K562 (cell line): ENCODE data around the gene PPP4R1. TPM values are rescaled to one million over a fixed set of nuclear protein-coding genes. Genes with fewer than 3 reads are reported as not detected.
A peak's percentile ranks its signal among the peaks of the same experiment; 100 is the strongest.

Source experiments
- ATAC-seq: fragments of 200-7000 bp; cut with Tn5 transposase; 3 replicates; pipeline ENCODE4 v1.9.1; 2020; ENCODE audit warnings: moderate library complexity
- BruUV-seq: library from RNA; stranded (reverse); fragments of 400-500 nt; replicated peaks from 2 replicates; lab custom pipeline; 2021; lab: Mats Ljungman, UMichigan
- CTCF ChIA-PET: fragments of 300-600 bp; formaldehyde crosslinking; extraction: SDS; loops from one replicate; lab custom pipeline; 2021; ENCODE audit warnings: low intra/inter-chr PET ratio; lab: Yijun Ruan, JAX
- POLR2A ChIA-PET: fragments of 300-600, 350-650 bp; sonication (Branson Sonifier 250); formaldehyde crosslinking; extraction: SDS; loops from one replicate; lab custom pipeline; 2021; ENCODE audit warnings: antibody characterized with exemption, inconsistent platforms; lab: Yijun Ruan, JAX
- DNase-seq, 4 experiments: peaks; one replicate each; pipeline versions ENCODE4 v3.0.0 to v3.0.0-alpha.2; 2011 to 2018; ENCODE audit warnings: low spot score in 3 of 4, mixed read lengths in 3 of 4; ENCODE audit errors: extremely low read depth in 1 of 4
- FAIRE-seq: peaks from 2 replicates; lab custom pipeline; 2011; peaks lifted over from hg19 to GRCh38; lab: Jason Lieb, UNC
- H2AFZ ChIP-seq: 2 replicates; pipeline ENCODE4 v1.6.0; 2011; ENCODE audit warnings: low read depth, low read length, control low read depth, inconsistent platforms
- H3K27ac ChIP-seq: fragments of 200-600 bp; 3 replicates; pipeline ENCODE4 v1.8.0; 2011; ENCODE audit warnings: low read depth, mild to moderate bottlenecking, control low read depth, inconsistent platforms, low read length, moderate library complexity, mixed read lengths; ENCODE audit errors: extremely low read depth
- H3K27me3 ChIP-seq, 2 experiments: fragments of 300-600 bp in 1 of 2; 2 replicates in 1 of 2; 3 replicates in 1 of 2; pipeline versions ENCODE4 v1.6.0 to v1.8.0; 2011; ENCODE audit warnings: inconsistent platforms in 2 of 2, low read length in 2 of 2, mild to moderate bottlenecking in 1 of 2, mixed read lengths in 1 of 2, moderate library complexity in 1 of 2; ENCODE audit not compliant: control insufficient read depth in 2 of 2, insufficient read depth in 2 of 2
- H3K36me3 ChIP-seq: fragments of 300-600 bp; 3 replicates; pipeline ENCODE4 v1.8.0; 2011; ENCODE audit warnings: mild to moderate bottlenecking, low read length, inconsistent platforms; ENCODE audit not compliant: control insufficient read depth, insufficient read depth
- H3K4me1 ChIP-seq, 2 experiments: fragments of 200-600 bp in 1 of 2; replicated peaks in 1 of 2; 2 replicates in 1 of 2; 3 replicates in 1 of 2; pipeline versions ENCODE4 v1.5.1 to v1.8.0; 2011; ENCODE audit warnings: inconsistent platforms in 2 of 2, low read length in 2 of 2, mild to moderate bottlenecking in 1 of 2, mixed read lengths in 1 of 2, moderate library complexity in 1 of 2; ENCODE audit not compliant: control insufficient read depth in 2 of 2, insufficient read depth in 2 of 2
- H3K4me2 ChIP-seq: 2 replicates; pipeline ENCODE4 v1.6.1; 2011; ENCODE audit warnings: low read length, control low read depth, inconsistent platforms, mixed read lengths; ENCODE audit not compliant: insufficient read depth
- H3K4me3 ChIP-seq: fragments of 200-600 bp; sonication (generic), shearing (Covaris generic); 2 replicates; pipeline ENCODE4 v1.5.1; 2016; ENCODE audit warnings: control low read depth, inconsistent platforms
- H3K79me2 ChIP-seq: fragments of 200-600 bp; 3 replicates; pipeline ENCODE4 v1.8.0; 2011; ENCODE audit warnings: low read length, inconsistent platforms; ENCODE audit not compliant: control insufficient read depth, insufficient read depth
- H3K9ac ChIP-seq, 2 experiments: 2 replicates each; pipeline versions ENCODE4 v1.6.0 to v1.6.1; 2011; ENCODE audit warnings: low read depth in 2 of 2, low read length in 2 of 2, control low read depth in 1 of 2, inconsistent platforms in 1 of 2, mild to moderate bottlenecking in 1 of 2, mixed read lengths in 1 of 2; ENCODE audit not compliant: insufficient read depth in 1 of 2
- H3K9me1 ChIP-seq: one replicate; pipeline ENCODE4 v1.6.0; 2011; ENCODE audit warnings: inconsistent platforms, mild to moderate bottlenecking, low read length, moderate library complexity; ENCODE audit not compliant: control insufficient read depth, insufficient read depth
- H3K9me3 ChIP-seq: replicated peaks from 2 replicates; pipeline ENCODE4 v1.5.1; 2011; ENCODE audit warnings: low read depth, low read length, inconsistent platforms; ENCODE audit not compliant: control insufficient read depth, insufficient read depth
- H4K20me1 ChIP-seq: replicated peaks from 2 replicates; pipeline ENCODE4 v1.6.1; 2011; ENCODE audit warnings: low read length, inconsistent platforms, mixed read lengths; ENCODE audit not compliant: control insufficient read depth, insufficient read depth
- CEBPG ChIP-seq, 3 experiments: fragments of 200-800 bp in 1 of 3; sonication (Bioruptor generic) in 1 of 3; sonication (generic) in 1 of 3; formaldehyde crosslinking in 1 of 3; IDR thresholded peaks in 2 of 3; conservative IDR thresholded peaks in 1 of 3; 2 replicates each; pipeline versions ENCODE4 v1.6.1 to v1.8.0; 2016 to 2022; ENCODE audit warnings: missing compliant biosample characterization in 2 of 3, missing genetic modification characterization in 2 of 3, mild to moderate bottlenecking in 1 of 3, missing genetic modification reagents in 1 of 3
- FOXA3 ChIP-seq, 2 experiments: fragments of 450-650 bp in 1 of 2; sonication (generic) in 1 of 2; formaldehyde crosslinking; IDR thresholded peaks in 1 of 2; conservative IDR thresholded peaks in 1 of 2; 2 replicates each; pipeline versions ENCODE4 v1.4.0 to v1.8.0; 2020 to 2022; ENCODE audit warnings: mild to moderate bottlenecking in 2 of 2, missing genetic modification reagents in 1 of 2
- KAT8 ChIP-seq: fragments of 450-650 bp; IDR thresholded peaks from 2 replicates; pipeline ENCODE4 v1.6.1; 2016; ENCODE audit warnings: low read depth, mild to moderate bottlenecking
- KDM2B ChIP-seq: fragments of 250-450 bp; sonication (Bioruptor Pico); IDR thresholded peaks from 2 replicates; pipeline ENCODE4 v1.8.0; 2021; ENCODE audit warnings: mild to moderate bottlenecking, moderate library complexity
- LARP7 ChIP-seq: fragments of 450-650 bp; IDR thresholded peaks from 2 replicates; pipeline ENCODE4 v1.6.1; 2016
- PCBP1 ChIP-seq: fragments of 200-400 bp; formaldehyde crosslinking; IDR thresholded peaks from 2 replicates; pipeline ENCODE4 v1.6.1; 2018; ENCODE audit warnings: mild to moderate bottlenecking, low read depth, low read length; ENCODE audit not compliant: poor library complexity, severe bottlenecking
- PHB ChIP-seq: fragments of 250-450 bp; sonication (Bioruptor Pico); IDR thresholded peaks from 2 replicates; pipeline ENCODE4 v1.5.0; 2021
- PHF8 ChIP-seq: fragments of 200-600 bp; sonication (generic); IDR thresholded peaks from 2 replicates; pipeline ENCODE4 v1.6.1; 2012; ENCODE audit warnings: mixed run types, mild to moderate bottlenecking, inconsistent platforms, low read length, moderate library complexity, borderline replicate concordance
- ZBTB1 ChIP-seq: sonication (generic); formaldehyde crosslinking; IDR thresholded peaks from 2 replicates; pipeline ENCODE4 v1.8.1; 2023; ENCODE audit warnings: missing genetic modification reagents, low read depth, mild to moderate bottlenecking, borderline replicate concordance
- ZNF12 ChIP-seq: sonication (generic); formaldehyde crosslinking; IDR thresholded peaks from 2 replicates; pipeline ENCODE4 v1.4.0; 2020; ENCODE audit warnings: mild to moderate bottlenecking, missing genetic modification reagents
- ZNF133 ChIP-seq: fragments of 250-450 bp; sonication (Bioruptor Pico); IDR thresholded peaks from 2 replicates; pipeline ENCODE4 v1.4.0; 2020; ENCODE audit warnings: mild to moderate bottlenecking
- ZNF551 ChIP-seq: fragments of 250-450 bp; sonication (Bioruptor Pico); IDR thresholded peaks from 2 replicates; pipeline ENCODE4 v1.5.0; 2021; ENCODE audit warnings: mild to moderate bottlenecking, moderate library complexity
- ZNF76 ChIP-seq: fragments of 250-450 bp; sonication (Bioruptor Pico); IDR thresholded peaks from 2 replicates; pipeline ENCODE4 v1.4.0; 2020; ENCODE audit warnings: mild to moderate bottlenecking, moderate library complexity, borderline replicate concordance
- WGBS: fragments of 100-300 bp; shearing (Covaris generic); methylation state at CpG from one replicate; pipeline ENCODE4 v1.1.6; 2016; ENCODE audit warnings: low coverage, mixed read lengths; ENCODE audit not compliant: insufficient coverage; ENCODE audit errors: missing lambda C conversion rate; 5-methylcytosine and 5-hydroxymethylcytosine counted together
- in situ Hi-C: fragments of 300-500 bp; cut with MboI; formaldehyde crosslinking; loops from 4 replicates; pipeline ENCODE4 v1.15.0; 2018; ENCODE audit warnings: inconsistent platforms, mixed read lengths
- intact Hi-C: fragments of 100-400 bp; cut with micrococcal nuclease; formaldehyde crosslinking; loops from 2 replicates; pipeline ENCODE4 v1.14.2; 2022
- polyA plus RNA-seq, 8 experiments: library from polyadenylated mRNA; depleted of rRNA in 4 of 8; stranded (reverse) in 5 of 8; unstranded in 3 of 8; fragments of >200 nt; fragmentation: Nextera tagmentation in 2 of 8; fragmentation: Illumina TruSeq in 1 of 8; extraction: Ambion mirVana in 2 of 8; extraction: Trizol in 1 of 8; gene quantifications; 2 replicates each; pipeline versions ENCODE4 v1.2.1 to v1.2.3, GENCODE V29; 2011 to 2014; ENCODE audit warnings: inconsistent platforms in 1 of 8, missing spikeins in 1 of 8
- total RNA-seq, 7 experiments: library from RNA; depleted of rRNA in 6 of 7; stranded (reverse); fragments of >200 nt in 6 of 7; fragmentation: Illumina TruSeq in 2 of 7; extraction: Trizol in 2 of 7; gene quantifications; 2 replicates each; pipeline versions ENCODE4 v1.2.1 to v1.2.3, GENCODE V29; 2011 to 2021; ENCODE audit warnings: low replicate concordance in 1 of 7
- TF ChIP-seq, protein P1 (sequence below), 3 experiments: fragments of 200-800 bp in 1 of 3; fragments of 250-450 bp in 1 of 3; fragments of 450-650 bp in 1 of 3; sonication (Bioruptor Pico) in 1 of 3; sonication (Bioruptor generic) in 1 of 3; formaldehyde crosslinking in 1 of 3; IDR thresholded peaks; 2 replicates each; pipeline versions ENCODE4 v1.6.1 to v1.8.0; 2016 to 2022; ENCODE audit warnings: mild to moderate bottlenecking in 2 of 3, missing genetic modification characterization in 2 of 3, missing compliant biosample characterization in 1 of 3, moderate library complexity in 1 of 3
- TF ChIP-seq, protein P2 (sequence below), 2 experiments: fragments of 450-650 bp in 1 of 2; sonication (generic) in 1 of 2; formaldehyde crosslinking in 1 of 2; IDR thresholded peaks in 1 of 2; conservative IDR thresholded peaks in 1 of 2; 2 replicates each; pipeline versions ENCODE4 v1.6.1 to v1.8.1; 2016 to 2023; ENCODE audit warnings: mild to moderate bottlenecking in 2 of 2, moderate library complexity in 2 of 2, inconsistent platforms in 1 of 2, missing genetic modification reagents in 1 of 2
- TF ChIP-seq, protein P3 (sequence below): sonication (generic); formaldehyde crosslinking; IDR thresholded peaks from 2 replicates; pipeline ENCODE4 v1.5.0; 2020; ENCODE audit warnings: missing genetic modification reagents

Gene PPP4R1
- total and polyA plus RNA-seq, 9 of the 15 experiments (the other 6 are each of a cell fraction or from before 2014, with no cell fraction given): 23.5 to 136 (median 84.5) TPM

DNA sequence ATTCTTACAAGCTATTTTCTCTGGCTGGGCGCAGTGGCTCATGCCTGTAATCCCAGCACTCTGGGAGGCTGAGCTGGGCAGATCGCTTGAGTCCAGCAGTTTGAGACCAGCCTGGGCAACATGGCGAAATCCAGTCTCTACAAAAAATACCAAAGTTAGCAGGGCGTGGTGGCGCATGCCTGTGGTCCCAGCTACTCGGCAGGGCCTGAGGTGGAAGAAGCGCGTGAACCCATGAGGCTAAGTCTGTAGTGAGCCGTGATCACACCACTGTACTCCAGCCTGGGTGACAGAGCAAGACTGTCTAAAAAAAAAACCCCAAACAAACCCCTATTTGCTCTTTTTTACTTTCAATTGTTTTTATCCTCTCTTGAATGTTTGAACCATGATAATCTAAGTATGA, 37.0 kb downstream of the PPP4R1 start:
- FAIRE-seq (no peak), DNase-seq (peak in 1 of 4 experiments; percentile 11), ATAC-seq (peak; percentile 53; the same call in 2 of the 3 replicates)
- H2AFZ ChIP-seq: no peak overlapping the region
- BruUV-seq: no TSS peak
- no peaks in the 10 kb centered on the region for H3K9me1 ChIP-seq
- no peaks in the 10 kb centered on the region for H3K27me3 ChIP-seq
- H3K27ac ChIP-seq: no peak overlapping the region
- peaks cover 0 to 6% of the 10 kb centered on the region in 2 experiments; a peak in 2 of 5 replicates for H3K4me1 ChIP-seq
- H4K20me1 ChIP-seq: no peaks in the 10 kb centered on the region
- no peak overlapping the region for H3K4me3 ChIP-seq
- no peak overlapping the region for H3K4me2 ChIP-seq
- POLR2A ChIA-PET: interaction anchor here (0.8 to 1.6 kb wide), 5 partner anchors 11 to 32 kb away, joined by 3 to 4 read pairs (median 3); no protein-coding TSS in a partner anchor
- H3K36me3 ChIP-seq: peaks cover 86% of the 10 kb centered on the region
- WGBS: 95% methylated on average over 9 of the region's 9 CpGs
- in situ Hi-C loops (loop anchor here (10.0 kb wide), 1 partner anchor 197 kb away; no protein-coding TSS in a partner anchor), intact Hi-C loops (loop anchor here (10.0 kb wide), 1 partner anchor 377 kb away; no protein-coding TSS in a partner anchor)
- H3K79me2 ChIP-seq: 0 out of 3 replicates have a peak, but pooled peaks cover 15% of the 10 kb centered on the region
- CTCF ChIA-PET: no interaction called here
- no peak overlapping the region for H3K9ac ChIP-seq
- H3K9me3 ChIP-seq: no peaks in the 10 kb centered on the region
- TF ChIP-seq ZNF133 (CRISPR knock-in tag) (no peak), KAT8 (no peak), PCBP1 (no peak), ZNF12 (CRISPR knock-in tag) (no peak), PHF8 (no peak), PHB (CRISPR knock-in tag) (no peak), LARP7 (no peak), ZNF551 (CRISPR knock-in tag) (no peak), ZNF76 (CRISPR knock-in tag) (no peak), FOXA3 (CRISPR knock-in tag; conservative IDR thresholded peaks at IDR 0.05 in 1 of 2, IDR thresholded peaks at IDR 0.05 in 1 of 2) (no peak), CEBPG (CRISPR knock-in tag; IDR thresholded peaks at IDR 0.05) (no peak), CEBPG (tag; conservative IDR thresholded peaks at IDR 0.05 in 1 of 2, IDR thresholded peaks at IDR 0.05 in 1 of 2) (no peak), ZBTB1 (CRISPR knock-in tag) (no peak), KDM2B (CRISPR knock-in tag) (no peak)
- TF ChIP-seq, protein P1, sequence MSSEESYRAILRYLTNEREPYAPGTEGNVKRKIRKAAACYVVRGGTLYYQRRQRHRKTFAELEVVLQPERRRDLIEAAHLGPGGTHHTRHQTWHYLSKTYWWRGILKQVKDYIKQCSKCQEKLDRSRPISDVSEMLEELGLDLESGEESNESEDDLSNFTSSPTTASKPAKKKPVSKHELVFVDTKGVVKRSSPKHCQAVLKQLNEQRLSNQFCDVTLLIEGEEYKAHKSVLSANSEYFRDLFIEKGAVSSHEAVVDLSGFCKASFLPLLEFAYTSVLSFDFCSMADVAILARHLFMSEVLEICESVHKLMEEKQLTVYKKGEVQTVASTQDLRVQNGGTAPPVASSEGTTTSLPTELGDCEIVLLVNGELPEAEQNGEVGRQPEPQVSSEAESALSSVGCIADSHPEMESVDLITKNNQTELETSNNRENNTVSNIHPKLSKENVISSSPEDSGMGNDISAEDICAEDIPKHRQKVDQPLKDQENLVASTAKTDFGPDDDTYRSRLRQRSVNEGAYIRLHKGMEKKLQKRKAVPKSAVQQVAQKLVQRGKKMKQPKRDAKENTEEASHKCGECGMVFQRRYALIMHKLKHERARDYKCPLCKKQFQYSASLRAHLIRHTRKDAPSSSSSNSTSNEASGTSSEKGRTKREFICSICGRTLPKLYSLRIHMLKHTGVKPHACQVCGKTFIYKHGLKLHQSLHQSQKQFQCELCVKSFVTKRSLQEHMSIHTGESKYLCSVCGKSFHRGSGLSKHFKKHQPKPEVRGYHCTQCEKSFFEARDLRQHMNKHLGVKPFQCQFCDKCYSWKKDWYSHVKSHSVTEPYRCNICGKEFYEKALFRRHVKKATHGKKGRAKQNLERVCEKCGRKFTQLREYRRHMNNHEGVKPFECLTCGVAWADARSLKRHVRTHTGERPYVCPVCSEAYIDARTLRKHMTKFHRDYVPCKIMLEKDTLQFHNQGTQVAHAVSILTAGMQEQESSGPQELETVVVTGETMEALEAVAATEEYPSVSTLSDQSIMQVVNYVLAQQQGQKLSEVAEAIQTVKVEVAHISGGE (CRISPR knock-in tag; IDR thresholded peaks at IDR 0.05): no peak
- TF ChIP-seq, protein P2, sequence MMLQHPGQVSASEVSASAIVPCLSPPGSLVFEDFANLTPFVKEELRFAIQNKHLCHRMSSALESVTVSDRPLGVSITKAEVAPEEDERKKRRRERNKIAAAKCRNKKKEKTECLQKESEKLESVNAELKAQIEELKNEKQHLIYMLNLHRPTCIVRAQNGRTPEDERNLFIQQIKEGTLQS (IDR thresholded peaks at IDR 0.05): no peak
- TF ChIP-seq, protein P2 (CRISPR knock-in tag; conservative IDR thresholded peaks at IDR 0.05): no peak
- TF ChIP-seq, protein P3, sequence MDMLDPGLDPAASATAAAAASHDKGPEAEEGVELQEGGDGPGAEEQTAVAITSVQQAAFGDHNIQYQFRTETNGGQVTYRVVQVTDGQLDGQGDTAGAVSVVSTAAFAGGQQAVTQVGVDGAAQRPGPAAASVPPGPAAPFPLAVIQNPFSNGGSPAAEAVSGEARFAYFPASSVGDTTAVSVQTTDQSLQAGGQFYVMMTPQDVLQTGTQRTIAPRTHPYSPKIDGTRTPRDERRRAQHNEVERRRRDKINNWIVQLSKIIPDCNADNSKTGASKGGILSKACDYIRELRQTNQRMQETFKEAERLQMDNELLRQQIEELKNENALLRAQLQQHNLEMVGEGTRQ (CRISPR knock-in tag): no peak
